NT2/D1 (cell line): ENCODE data around the gene RHEBL1.

ENCODE experiments used
- DNase-seq: peaks from one replicate; pipeline ENCODE4 v3.0.0-alpha.2; 2011; ENCODE audit warnings: low read depth, low spot score
- H3K27me3 ChIP-seq: 2 replicates; pipeline ENCODE4 v1.6.0; 2011; ENCODE audit warnings: mild to moderate bottlenecking; ENCODE audit not compliant: insufficient read length, insufficient read depth
- H3K36me3 ChIP-seq: 2 replicates; pipeline ENCODE4 v1.6.1; 2011; ENCODE audit warnings: mild to moderate bottlenecking, low read length, mixed read lengths; ENCODE audit not compliant: insufficient read depth, insufficient read length
- H3K4me1 ChIP-seq: 2 replicates; pipeline ENCODE4 v1.5.1; 2011; ENCODE audit not compliant: insufficient read depth, insufficient read length
- H3K4me3 ChIP-seq: 2 replicates; pipeline ENCODE4 v1.5.1; 2011; ENCODE audit warnings: low read depth; ENCODE audit not compliant: insufficient read length
- H3K9ac ChIP-seq: 2 replicates; pipeline ENCODE4 v1.6.0; 2011; ENCODE audit warnings: low read depth; ENCODE audit not compliant: insufficient read length
- H3K9me3 ChIP-seq: 2 replicates; pipeline ENCODE4 v1.5.1; 2011; ENCODE audit warnings: mild to moderate bottlenecking, low read length; ENCODE audit not compliant: insufficient read depth
- SUZ12 ChIP-seq: IDR thresholded peaks from 2 replicates; pipeline ENCODE4 v1.6.1; 2011; ENCODE audit not compliant: insufficient read length, insufficient read depth; ENCODE audit errors: extremely low read depth
- YY1 ChIP-seq: IDR thresholded peaks from 2 replicates; pipeline ENCODE4 v1.6.1; 2011; ENCODE audit not compliant: insufficient read length, insufficient read depth
- ZNF274 ChIP-seq: IDR thresholded peaks from 2 replicates; pipeline ENCODE4 v1.6.1; 2011; ENCODE audit warnings: mild to moderate bottlenecking, low read depth, low read length

The RHEBL1 gene

GRCh38 chr12:49026678-49027480 lies 42.9 kb downstream of the RHEBL1 start:
- Histone ChIP-seq H3K36me3 (peaks cover 100% of the 10 kb centered on the region), H3K4me1 (no peaks in the 10 kb centered on the region), H3K9me3 (no peaks in the 10 kb centered on the region), H3K9ac (no peak overlapping the region), H3K27me3 (no peaks in the 10 kb centered on the region), H3K4me3 (no peak overlapping the region)
- DNase-seq: no peak
- no peak for TF ChIP-seq ZNF274
- no peak for TF ChIP-seq YY1
- TF ChIP-seq SUZ12: no peak

- no peaks in the 10 kb centered on the region for H3K27me3 ChIP-seq
- H3K4me1 ChIP-seq: no peaks in the 10 kb centered on the region
- H3K9me3 ChIP-seq: no peaks in the 10 kb centered on the region
- no peak overlapping the region for H3K9ac ChIP-seq
- TF ChIP-seq YY1: no peak
- TF ChIP-seq SUZ12: no peak
- no peak for TF ChIP-seq ZNF274
- DNase-seq: no peak
- H3K36me3 ChIP-seq: peaks cover 100% of the 10 kb centered on the region
- H3K4me3 ChIP-seq: no peak overlapping the region
Observed at GRCh38 chr12:49026101-49026500, 43.7 kb downstream of the RHEBL1 start.

DNA sequence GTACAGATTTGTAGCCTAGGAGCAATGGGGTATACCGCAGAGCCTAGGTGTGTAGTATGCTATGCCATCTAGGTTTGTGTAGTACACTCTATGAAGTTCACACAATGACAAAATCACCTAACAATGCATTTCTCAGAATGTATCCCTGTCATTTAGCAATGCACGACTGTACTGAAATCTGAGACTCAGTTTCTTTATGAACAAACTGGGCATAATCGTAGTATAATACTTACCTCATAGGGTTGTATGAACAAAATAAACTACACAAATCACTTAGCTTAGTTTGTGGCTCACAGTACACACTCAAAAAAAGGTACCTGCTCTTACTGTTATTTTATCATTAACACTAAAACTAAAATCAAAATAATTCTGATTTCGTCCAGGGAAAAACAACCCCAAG lies 44.3 kb downstream of the RHEBL1 start:
- H3K9ac ChIP-seq: no peak overlapping the region
- H3K4me1 ChIP-seq: no peaks in the 10 kb centered on the region
- H3K36me3 ChIP-seq: peaks cover 99% of the 10 kb centered on the region
- H3K4me3 ChIP-seq: no peak overlapping the region
- H3K9me3 ChIP-seq: no peaks in the 10 kb centered on the region
- DNase-seq: no peak
- TF ChIP-seq SUZ12: no peak
- TF ChIP-seq ZNF274: no peak
- TF ChIP-seq YY1: no peak
- H3K27me3 ChIP-seq: no peaks in the 10 kb centered on the region

- Histone ChIP-seq H3K4me1 (no peaks in the 10 kb centered on the region), H3K4me3 (no peak overlapping the region), H3K9me3 (no peaks in the 10 kb centered on the region), H3K9ac (no peak overlapping the region), H3K36me3 (peaks cover 90% of the 10 kb centered on the region), H3K27me3 (no peaks in the 10 kb centered on the region)
- TF ChIP-seq SUZ12 (no peak), YY1 (no peak), ZNF274 (no peak)
- no peak for DNase-seq
Observed at GRCh38 chr12:49024543-49024942, 45.2 kb downstream of the RHEBL1 start.

DNA sequence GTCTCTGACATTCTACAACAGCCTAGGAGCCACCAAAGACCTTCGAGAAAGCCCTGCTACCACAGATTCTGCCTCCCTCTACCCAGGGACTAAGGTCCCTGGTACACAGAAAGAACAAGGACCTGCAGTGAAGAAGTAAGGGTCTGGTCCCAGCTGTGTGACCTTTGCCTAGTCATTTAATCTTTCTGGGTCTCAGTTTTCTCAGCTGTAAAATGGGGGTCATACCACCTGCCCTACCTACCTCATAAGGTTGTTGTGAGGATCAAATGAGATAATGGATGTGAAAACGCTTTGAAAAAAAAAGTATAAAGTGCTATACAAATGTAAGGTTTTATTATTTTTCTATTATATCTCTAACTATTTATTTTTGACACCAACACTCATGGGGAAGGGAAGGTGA lies 46.0 kb downstream of the RHEBL1 start:
- TF ChIP-seq YY1: no peak
- no peak for TF ChIP-seq ZNF274
- no peak for TF ChIP-seq SUZ12
- H3K36me3 ChIP-seq: peaks cover 83% of the 10 kb centered on the region

DNA sequence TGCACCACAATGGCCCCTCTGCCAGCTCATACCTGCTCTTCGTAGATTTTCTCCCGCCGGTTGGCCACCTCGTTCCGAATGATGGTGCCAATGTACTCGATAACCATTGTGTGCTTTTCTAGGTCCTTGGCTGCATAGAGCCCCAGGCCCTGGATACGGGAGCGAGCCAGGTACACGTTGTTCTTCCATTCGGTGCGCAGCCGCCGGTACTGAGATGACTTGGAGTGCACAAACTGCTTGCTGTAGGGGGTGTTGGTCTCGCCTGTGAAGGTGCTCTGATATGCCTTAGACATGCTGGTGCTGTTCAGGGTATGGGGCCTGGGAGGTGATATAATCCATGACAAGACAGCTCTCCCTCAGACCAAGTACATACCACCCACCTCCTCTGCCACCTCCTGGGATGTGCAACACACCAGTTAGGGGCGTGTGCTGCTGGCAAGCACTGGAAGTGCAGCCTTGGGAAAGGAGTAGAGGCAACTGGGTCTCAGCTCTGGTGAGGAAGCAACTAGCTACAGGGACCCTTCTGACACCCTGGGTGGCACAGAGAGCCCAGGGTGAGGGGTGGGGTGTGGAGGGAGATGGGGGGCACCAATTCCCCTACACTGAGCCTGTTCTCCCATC lies 47.1 kb downstream of the RHEBL1 start:
- H3K36me3 ChIP-seq: peaks cover 71% of the 10 kb centered on the region

More for the DNA sequence above, 46.0 kb downstream of the RHEBL1 start:
- Histone ChIP-seq H3K4me1 (no peaks in the 10 kb centered on the region), H3K27me3 (no peaks in the 10 kb centered on the region), H3K4me3 (no peak overlapping the region), H3K9me3 (no peaks in the 10 kb centered on the region), H3K9ac (no peak overlapping the region)
- no peak for DNase-seq

GRCh38 chr12:49021292-49021915 lies 48.4 kb downstream of the RHEBL1 start:
- Histone ChIP-seq H3K27me3 (no peaks in the 10 kb centered on the region), H3K9me3 (no peaks in the 10 kb centered on the region), H3K4me1 (no peaks in the 10 kb centered on the region), H3K36me3 (peaks cover 59% of the 10 kb centered on the region), H3K4me3 (no peak overlapping the region), H3K9ac (no peak overlapping the region)
- DNase-seq: no peak
- no peak for TF ChIP-seq SUZ12
- TF ChIP-seq ZNF274: no peak
- no peak for TF ChIP-seq YY1

More for the DNA sequence above, 47.1 kb downstream of the RHEBL1 start:
- TF ChIP-seq YY1: no peak
- TF ChIP-seq SUZ12: no peak
- no peak for TF ChIP-seq ZNF274
- no peaks in the 10 kb centered on the region for H3K4me1 ChIP-seq
- H3K9ac ChIP-seq: no peak overlapping the region
- no peaks in the 10 kb centered on the region for H3K27me3 ChIP-seq
- DNase-seq: no peak
- H3K4me3 ChIP-seq: no peak overlapping the region
- no peaks in the 10 kb centered on the region for H3K9me3 ChIP-seq
